GM19238 (cell line): ENCODE data around the gene CEP72.
"Not testable (repeated sequence)": the region's sequence is repeated elsewhere in the genome, so short reads cannot be mapped to it uniquely, and the experiment has no call there.

ENCODE experiments used
- DNase-seq: peaks from one replicate; pipeline ENCODE4 v3.0.0; 2011; ENCODE audit warnings: low spot score; ENCODE audit not compliant: insufficient read length

The CEP72 gene

DNA sequence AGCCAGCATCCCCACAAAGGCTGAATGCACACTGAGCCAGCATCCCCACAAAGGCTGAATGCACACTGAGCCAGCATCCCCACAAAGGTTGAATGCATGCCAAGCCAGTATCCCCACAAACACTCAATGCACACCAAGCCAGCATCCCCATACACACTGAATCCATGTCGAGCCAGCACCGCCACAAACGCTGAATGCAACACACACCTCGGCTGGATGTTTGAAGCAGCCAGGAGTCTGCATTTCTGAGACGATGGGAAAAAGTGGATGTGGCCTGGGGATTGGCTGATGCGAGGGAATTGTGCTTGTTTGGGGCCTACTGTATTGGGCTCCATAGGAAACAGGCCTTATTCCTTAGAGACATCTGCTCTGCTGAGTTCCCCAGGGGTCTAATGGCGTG is 30.9 kb upstream of the CEP72 start:
- no peak for DNase-seq

DNA sequence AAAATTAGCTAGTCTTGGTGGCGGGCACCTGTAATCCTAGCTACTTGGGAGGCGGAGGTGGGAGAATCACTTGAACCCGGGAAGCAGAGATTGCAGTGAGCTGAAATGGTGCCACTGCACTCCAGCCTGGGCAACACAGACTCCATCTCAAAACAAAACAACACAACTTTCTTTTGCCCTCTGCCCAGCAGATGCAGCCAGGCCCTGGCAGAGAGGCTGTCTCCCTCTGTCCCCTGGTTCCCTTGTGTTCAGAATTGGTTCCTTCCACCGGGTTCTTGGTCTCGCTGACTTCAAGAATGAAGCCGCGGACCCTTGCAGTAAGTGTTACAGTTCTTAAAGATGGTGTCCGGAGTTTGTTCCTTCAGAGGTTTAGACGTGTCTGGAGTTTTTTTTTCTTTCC is 30.2 kb upstream of the CEP72 start:
- no peak for DNase-seq

DNA sequence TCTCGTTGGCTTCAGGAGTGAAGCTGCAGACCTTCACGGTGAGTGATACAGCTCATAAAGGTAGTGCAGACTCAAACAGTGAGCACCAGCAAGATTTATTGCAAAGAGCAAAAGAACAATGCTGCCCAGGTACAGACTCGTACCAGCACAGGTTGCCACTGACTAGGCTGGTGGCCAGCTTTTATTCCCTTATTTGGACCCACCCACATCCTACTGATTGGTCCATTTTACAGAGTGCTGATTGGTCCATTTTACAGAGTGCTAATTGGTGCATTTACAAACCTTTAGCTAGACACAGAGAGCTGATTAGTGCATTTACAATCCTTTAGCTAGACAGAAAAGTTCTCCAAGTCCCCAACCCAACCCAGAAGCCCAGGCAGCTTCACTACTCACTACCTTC is 29.7 kb upstream of the CEP72 start:
- not testable (repeated sequence) for DNase-seq

DNA sequence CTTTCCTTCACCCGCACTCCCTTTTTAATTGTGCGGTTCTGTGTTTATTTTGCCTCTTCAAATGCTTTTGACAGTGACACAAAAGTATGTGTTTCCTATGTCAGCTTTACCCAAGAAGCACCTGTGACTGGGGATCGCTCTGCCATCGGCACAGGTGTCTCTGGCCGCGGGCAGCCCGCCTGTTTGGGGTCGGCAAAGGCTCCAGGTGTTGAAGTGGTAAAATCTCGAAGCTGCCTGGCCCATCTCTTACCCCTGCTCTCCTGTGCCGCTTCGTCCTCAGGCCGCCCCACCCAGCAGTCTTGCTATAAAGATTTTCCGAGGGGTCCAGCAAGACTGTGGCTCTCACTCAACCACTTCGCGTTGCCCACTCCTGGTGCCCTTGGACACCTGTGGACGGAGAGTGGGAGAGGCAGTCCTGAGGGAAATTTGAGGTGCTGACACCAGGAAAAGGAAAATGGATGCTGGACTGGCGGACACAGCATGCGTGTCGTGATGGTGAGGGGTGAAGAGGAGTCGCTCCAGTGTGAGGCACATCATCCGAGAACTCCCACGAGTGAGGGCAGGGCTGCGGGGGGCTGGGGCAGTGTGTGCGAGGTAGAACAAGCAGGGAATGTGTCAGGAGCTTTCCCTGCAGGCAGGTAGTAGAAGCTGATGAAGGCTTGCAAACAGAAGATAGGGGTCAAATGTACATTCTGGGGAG is 29.1 kb upstream of the CEP72 start:
- no peak for DNase-seq

GRCh38 chr5:583645-584044 is 28.5 kb upstream of the CEP72 start:
- DNase-seq: no peak

DNA sequence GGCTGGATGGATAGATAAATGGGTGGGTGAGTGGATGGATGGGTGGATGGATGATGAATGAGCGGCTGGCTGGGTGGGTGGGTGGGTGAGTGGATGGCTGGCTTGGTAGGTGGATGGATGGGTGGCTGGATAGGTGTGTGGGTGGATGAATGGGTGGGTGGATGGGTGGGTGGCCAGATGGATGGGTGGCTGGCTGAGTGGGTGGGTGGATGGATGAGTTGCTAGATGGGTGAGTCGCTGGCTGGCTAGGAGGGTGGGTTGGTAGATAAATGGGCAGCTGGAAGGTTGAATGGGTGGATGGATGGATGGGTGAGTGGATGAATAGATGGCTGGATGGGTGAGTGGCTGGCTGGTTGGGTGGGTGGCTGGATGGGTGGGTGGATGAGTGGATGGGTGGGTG is 27.9 kb upstream of the CEP72 start:
- no peak for DNase-seq

GRCh38 chr5:584846-585245 is 27.3 kb upstream of the CEP72 start:
- DNase-seq: no peak

DNA sequence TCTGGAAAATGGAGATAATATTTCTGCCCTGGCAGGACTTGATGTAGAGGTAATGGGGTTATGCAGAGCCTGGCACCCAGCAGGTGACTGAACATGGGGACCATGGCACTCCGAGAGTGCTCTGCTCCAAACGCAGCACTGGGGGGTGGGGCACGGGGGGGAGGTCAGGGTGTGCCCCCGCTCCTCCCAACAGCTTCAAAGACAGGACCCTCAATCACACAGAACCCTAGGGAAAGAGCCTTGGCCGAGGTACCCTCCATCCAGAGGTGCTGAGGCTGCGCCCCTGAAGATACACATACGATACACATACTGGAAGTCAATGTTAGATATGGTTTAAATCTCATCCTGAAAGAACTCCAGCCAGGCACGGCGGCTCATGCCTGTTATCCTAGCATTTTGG is 26.6 kb upstream of the CEP72 start:
- no peak for DNase-seq

DNA sequence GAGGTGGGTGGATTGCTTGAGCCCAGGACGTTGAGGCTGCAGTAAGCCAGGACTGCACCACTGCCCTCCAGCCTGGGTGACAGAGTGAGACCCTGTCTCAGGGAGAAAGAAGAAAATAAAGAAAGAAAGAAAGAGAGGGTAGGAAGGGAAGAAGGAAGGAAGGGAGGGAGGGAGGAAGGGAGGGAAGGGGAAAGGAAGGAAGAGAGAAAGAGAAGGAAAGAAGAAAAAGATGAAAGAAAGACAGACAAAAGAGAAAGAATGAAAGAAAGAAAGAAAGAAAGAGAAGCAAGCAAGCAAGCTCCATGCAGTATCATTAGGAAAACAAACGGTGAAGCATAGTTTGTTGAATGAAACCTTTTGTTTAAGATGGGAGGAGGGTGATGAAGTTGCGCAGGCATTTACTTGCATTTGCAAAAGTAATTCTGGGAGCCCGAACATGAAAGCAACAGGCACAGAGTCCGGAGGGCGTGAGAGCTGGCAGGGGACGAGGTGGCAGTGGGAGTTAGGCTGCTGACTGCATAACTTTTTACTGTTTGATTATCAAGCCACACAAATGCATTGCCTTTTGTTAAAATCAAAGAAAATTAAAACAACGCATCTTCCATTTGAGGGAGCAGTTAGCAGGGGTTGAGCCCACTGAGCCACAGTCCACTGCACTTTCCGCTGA is 26.0 kb upstream of the CEP72 start:
- DNase-seq: no peak

DNA sequence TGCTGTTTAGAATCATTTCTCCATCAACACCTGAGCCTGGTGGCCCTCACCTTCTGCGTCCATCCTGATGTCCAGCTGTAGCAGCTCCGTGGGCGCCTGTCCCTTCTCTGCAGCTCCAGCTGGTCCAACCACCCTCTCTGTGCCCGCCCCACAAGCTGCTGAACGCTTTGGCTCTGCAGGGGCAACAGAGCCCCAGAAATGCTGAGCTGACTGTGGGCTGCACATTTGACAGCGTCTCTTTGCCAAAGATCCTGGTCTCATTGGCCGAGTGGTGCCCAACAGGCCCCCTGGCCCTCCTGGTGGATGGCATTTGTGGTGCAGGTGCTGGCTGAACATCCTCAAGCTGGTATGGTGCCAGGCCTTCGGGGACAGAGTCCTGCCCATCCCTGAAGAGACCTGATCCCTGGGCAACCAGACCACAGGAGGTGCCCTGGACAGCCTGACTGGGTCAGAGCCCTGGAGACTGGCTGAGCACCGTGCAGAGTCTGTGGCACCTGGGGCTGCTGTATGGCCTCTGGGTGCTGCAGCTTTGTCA is 25.3 kb upstream of the CEP72 start:
- DNase-seq: no peak

DNA sequence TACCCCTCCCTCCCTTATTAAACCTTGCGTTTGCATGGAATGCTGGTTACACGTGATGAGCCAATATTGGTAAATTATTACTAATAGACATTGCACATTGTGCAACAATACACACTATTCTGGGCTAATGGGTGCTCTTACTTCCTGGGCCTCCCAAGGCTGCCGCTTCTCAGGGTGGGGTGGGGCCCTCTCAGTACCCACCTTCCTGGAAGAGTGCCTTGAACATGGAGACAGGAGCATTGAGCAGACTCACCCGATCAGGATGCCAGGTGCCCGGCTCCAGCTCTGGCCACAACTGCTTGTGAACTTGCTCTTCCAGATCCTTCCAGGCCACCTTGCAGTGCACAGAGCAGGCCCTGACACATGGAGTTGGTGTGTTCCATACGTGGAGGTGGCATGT is 24.7 kb upstream of the CEP72 start:
- DNase-seq: no peak

GRCh38 chr5:588406-588995 is 23.6 kb upstream of the CEP72 start:
- DNase-seq: no peak

DNA sequence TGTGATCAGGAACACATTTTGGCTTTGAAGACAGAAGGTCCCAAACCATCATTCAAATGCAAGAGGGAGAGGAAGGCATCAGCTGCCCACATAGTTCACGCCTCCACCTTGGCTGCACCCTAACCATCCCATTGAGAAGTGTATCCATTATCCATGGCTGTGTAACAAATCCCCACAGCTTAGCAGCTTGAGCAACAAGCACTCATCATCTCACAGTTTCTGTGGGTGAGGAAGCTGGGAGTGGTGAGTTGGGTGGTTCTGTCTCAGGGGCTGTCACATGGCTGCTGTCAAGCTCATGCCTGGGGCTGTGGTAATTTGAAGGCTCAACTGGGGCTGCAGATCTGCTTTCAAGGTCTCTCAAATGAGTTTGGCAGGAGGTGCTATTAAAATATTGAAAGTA is 23.0 kb upstream of the CEP72 start:
- DNase-seq: no peak

- no peak for DNase-seq
Observed at GRCh38 chr5:589588-589987, 22.6 kb upstream of the CEP72 start.

GRCh38 chr5:590346-590745 is 21.8 kb upstream of the CEP72 start:
- no peak for DNase-seq

GRCh38 chr5:591746-592145 is 20.4 kb upstream of the CEP72 start:
- DNase-seq: no peak

- no peak for DNase-seq
Observed at GRCh38 chr5:592158-592557, 20.0 kb upstream of the CEP72 start.

DNA sequence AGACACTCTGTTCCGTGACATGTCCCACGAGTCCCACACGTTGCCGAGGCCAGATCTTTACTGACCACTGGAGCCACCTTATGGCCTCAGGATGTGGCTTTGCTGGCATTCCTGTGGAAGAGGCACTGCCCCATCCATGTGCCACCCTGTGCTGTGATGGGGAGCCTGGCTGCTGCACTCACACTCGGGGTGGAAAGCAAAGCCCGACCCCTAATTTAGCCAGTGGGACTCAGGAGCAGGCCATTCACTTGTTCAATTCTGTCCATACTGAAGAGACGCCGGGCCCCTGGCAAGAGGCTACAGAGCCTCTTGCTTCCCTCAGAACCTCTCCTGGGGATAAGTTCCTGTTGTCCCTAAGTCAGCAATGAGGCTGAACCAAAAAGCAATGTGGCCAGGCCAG is 18.6 kb upstream of the CEP72 start:
- no peak for DNase-seq

DNA sequence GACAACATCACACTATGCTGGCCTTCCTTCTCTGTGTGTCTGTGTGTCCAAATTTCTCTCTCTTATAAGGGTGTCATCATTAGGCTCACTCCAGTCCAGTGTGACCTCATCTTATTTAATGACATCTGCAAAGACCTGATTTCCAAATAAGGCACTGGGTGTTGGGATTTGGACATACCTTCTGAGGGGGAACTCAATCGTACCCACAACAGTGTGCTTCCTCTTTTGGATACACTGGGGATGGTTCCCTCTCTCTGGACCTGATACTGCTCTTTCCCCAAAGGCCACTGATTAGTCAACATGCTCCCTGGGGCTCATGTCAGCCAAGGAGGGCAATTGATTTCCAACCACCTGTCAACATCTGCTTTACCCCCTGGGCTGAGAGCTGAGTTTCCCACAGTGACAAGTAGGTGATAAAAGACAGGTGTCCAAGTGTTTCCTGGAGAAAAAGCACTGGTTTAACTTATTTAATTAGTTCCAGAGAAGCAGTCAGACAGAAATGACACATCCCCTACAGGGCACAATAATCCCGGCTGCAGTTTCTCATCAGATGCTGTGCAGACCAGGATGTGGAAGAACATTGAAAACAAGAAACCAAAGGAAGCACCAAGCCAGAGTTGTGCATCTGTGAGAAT is 17.8 kb upstream of the CEP72 start:
- DNase-seq: no peak

- DNase-seq: no peak
Observed at GRCh38 chr5:595285-595875, 16.8 kb upstream of the CEP72 start.

GRCh38 chr5:597871-598563 is 14.1 kb upstream of the CEP72 start:
- no peak for DNase-seq
